Midbrain (tissue), 1 donor: ENCODE results near the gene FASTK.

Experiments used
- DNase-seq: peaks from one replicate; lab custom pipeline; 2025; lab: John Stamatoyannopoulos, UW

Gene FASTK

GRCh38 chr7:151117565-151117964 lies 37.0 kb upstream of the FASTK start:
- DNase-seq, result no peak

- DNase-seq, result no peak
Measured at GRCh38 chr7:151116603-151117440, 36.2 kb upstream of the FASTK start.

GRCh38 chr7:151115836-151116418 lies 35.3 kb upstream of the FASTK start:
- no peak for DNase-seq

GRCh38 chr7:151115121-151115835 lies 34.7 kb upstream of the FASTK start:
- DNase-seq, result no peak

DNA sequence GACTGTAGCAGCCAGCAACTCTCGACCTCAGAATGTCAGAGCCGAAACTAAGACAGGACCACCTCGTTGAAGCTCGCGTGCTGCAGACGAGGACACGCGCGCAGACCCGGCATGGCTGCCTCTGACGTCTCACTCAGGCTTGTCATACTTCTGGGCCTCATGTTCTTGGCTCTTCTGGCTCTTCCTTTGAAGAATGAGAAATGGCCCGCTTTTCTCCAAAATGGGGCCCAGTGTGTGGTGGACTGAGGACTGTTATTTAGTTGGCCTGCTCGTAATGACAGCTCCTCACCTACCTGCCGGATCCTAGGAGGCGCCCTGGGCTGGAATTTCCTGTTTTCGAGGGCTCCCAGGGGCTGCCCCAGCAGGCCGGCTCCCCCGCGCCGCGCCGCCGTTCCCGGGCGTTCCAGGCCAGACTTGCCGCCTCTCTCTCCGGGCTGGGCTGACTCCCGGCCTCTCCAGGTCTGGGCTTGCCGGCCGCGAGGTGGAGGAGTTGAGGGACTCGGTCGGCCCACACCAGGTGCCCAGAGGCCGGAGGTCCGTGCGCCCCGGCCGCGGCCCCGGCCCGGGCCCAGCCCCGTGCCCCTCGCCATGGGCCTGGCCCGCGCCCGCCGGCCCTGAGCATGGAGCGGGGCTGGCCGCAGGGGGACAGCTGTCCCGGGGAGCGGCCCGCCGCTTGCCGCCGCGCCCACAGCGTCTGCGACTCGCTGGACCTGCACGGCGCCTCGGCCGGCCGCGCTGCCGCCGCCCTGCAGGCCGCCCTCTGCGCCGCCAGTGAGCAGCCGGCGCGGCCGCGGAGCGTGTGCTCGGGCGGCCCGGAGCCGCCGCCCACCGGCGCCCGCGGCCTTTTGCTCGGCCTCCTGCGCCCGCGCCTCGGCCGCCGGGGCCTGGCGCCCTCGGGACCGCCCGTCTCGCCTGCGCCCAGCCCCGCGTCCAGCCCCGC lies 33.8 kb upstream of the FASTK start:
- DNase-seq, result no peak

GRCh38 chr7:151113344-151114150 lies 32.9 kb upstream of the FASTK start:
- DNase-seq, result no peak

- DNase-seq, result peak; percentile 84
Measured at GRCh38 chr7:151110941-151111645, 30.5 kb upstream of the FASTK start.

GRCh38 chr7:151110236-151110940 lies 29.8 kb upstream of the FASTK start:
- DNase-seq, result no peak

DNA sequence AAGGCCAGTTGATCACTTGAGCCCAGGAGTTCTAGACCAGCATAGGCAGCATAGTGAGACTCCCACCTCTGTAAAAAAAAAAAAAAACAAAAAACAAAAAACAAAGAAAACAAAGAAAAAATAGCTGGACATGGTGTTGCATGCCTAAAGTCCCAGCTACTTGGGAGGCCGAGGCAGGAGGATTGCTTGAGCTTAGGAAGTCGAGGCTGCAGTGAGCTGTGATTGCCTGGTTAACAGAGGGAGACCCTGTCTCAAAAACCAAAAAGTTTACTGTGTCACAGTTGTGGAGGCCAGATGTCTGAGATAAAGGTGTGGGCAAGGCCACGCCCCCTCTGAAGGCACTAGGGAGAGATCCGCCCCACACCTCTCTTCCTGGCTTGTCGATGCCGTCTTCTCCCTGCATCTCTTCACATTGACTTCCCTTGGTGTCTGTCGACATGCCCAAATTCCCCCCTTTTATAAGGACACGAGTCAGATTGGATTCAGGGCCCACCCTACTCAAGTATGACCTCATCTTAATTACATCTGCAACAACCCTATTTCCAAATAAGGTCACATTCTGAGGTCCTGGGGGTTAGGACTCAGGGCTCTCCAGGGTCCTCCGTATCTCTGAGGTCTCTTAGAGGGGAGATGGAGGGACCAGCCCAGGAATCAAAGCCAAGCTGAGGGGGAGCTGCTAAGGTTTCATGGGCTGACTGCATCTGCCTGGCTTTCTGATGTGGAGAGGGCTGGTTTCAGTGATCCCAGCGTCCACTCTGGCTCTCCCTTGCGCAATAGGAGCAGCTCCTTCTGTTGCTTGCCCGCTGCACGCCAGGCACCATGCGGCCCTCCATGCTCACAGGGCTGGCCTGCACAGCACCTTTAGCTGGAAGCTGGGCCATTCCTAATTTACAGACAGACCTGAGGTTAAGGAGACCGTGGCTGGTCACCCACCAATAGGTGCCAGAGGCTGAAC lies 28.8 kb upstream of the FASTK start:
- no peak for DNase-seq

DNA sequence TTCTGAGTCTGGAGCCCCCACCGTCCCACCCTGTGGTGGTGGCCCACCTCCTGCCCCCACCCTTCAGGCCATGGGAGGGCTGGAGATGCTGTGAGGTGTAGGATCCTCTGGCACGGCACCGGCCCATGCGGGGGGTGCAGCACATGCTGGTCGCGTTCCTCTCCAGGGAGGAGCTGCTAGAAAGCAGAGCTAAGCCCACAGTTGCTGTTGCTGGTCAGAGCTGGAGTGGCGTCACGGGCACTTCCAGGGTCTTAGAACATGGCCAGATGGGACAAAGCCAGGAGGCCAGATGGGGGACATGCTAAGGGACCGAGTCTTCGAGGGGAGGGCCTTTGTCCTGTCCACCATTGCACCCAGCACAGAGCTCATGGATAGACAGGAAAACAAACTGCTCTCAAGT lies 27.3 kb upstream of the FASTK start:
- DNase-seq, result no peak

DNA sequence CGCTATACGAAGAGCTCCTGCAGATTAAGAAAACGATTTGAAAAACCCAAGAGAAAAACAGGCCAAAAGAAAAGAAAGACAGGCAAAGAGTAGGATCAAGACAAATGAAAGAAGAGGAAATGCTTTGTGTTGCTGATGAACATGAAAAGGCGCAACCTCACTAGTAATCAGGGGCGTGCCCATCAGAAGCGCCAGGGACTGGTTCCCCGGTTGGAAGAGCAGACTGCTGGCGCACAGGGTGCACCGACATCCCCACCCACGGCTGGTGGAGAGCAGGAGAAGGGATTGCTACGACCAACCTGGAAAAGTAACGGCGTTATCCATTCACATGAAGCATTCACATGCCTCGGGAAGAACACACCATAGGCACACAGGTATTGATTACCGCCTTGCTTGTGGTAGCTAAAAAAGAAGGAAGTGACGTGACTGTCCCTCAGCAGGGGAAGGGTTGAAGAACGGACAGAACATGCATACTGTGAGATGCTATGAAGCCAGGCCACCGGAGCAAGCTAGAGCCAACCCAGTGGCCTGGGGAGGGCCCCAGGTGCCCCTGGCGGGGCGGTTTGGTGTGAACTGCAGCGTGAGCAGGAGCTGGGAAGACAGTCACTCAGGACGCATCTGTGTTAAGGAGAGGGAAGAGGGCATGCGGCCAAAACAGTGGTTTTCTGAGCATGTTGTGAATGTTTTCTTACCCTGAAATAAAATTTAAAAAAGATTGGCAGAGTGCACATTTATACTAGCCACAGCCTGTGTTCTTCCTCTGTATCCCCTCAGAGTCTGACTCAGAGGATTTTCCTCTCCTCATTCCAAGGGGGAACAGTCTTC lies 24.0 kb upstream of the FASTK start:
- no peak for DNase-seq

DNA sequence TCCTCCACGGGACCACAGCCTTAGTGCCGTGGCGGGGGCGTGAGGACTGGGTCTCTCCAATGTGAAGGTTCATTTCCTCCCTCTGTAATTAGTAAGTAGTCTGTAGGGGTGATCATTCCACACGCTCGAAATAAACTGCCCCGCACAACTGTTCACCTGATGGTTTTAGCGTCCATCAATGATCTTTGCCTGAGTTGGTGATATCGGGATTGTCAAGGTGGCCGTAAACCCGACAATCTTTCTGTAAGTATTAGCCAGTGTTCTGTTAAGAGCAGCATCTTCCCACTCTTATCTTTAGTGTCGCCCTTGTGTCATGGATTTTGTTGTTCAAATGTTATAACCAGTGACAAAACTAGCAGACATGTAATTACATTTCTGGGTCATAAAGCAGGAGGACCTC lies 23.4 kb upstream of the FASTK start:
- DNase-seq, result no peak

DNA sequence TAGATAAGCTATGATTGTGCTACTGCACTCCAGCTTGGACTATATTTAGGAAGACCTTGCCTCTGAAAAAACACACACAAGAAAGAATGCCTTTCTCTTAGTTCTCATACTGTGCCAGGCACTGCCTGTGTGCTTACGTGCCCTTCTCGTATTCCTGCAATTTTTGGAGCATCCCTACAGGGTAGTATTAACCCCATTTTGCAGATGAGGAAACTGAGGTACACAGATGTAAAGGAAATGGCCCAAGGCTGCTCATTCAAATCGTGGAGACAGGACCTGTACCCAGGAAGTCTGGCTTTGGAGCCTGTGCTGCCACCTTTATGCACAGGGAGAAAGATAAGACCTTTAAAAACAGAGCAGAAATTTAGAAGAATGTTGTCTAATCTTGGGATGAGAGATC lies 22.4 kb upstream of the FASTK start:
- no peak for DNase-seq

- DNase-seq, result no peak
Measured at GRCh38 chr7:151101621-151102396, 21.2 kb upstream of the FASTK start.

- no peak for DNase-seq
Measured at GRCh38 chr7:151100921-151101320, 20.3 kb upstream of the FASTK start.

- no peak for DNase-seq
Measured at GRCh38 chr7:151099486-151100211, 19.0 kb upstream of the FASTK start.
